Spinal cord (tissue), 10 donors: Measurements from ENCODE around the gene ICE2. TPM values are rescaled to one million over a fixed set of nuclear protein-coding genes. Genes with fewer than 3 reads are reported as not detected.
A peak's percentile ranks its signal among the peaks of the same experiment; 100 is the strongest.

Source experiments
- DNase-seq, 6 donors: peaks; one replicate each; pipeline versions ENCODE4 v3.0.0 to v3.0.0-alpha.2; 2013 to 2015; ENCODE audit warnings: low spot score in 6 of 6, low read depth in 4 of 6
- H3K27ac ChIP-seq: one replicate; pipeline ENCODE4 v1.5.1; 2013; ENCODE audit warnings: low read depth, low read length, control low read depth
- H3K27me3 ChIP-seq: one replicate; pipeline ENCODE4 v1.6.1; 2013; ENCODE audit warnings: low read length; ENCODE audit not compliant: control insufficient read depth, insufficient read depth
- H3K36me3 ChIP-seq: one replicate; pipeline ENCODE4 v1.6.1; 2013; ENCODE audit warnings: low read length; ENCODE audit not compliant: control insufficient read depth, insufficient read depth
- H3K4me1 ChIP-seq: one replicate; pipeline ENCODE4 v1.6.1; 2013; ENCODE audit warnings: low read length; ENCODE audit not compliant: control insufficient read depth, insufficient read depth
- H3K4me3 ChIP-seq: one replicate; pipeline ENCODE4 v1.5.1; 2013; ENCODE audit warnings: low read depth, low read length, control low read depth
- H3K9me3 ChIP-seq: one replicate; pipeline ENCODE4 v1.6.1; 2013; ENCODE audit warnings: low read length; ENCODE audit not compliant: control insufficient read depth, insufficient read depth
- WGBS: methylation state at CpG from one replicate; pipeline ENCODE4 v1.1.5; 2013; ENCODE audit warnings: missing lambda C conversion rate; ENCODE audit not compliant: insufficient coverage; 5-methylcytosine and 5-hydroxymethylcytosine counted together
- polyA plus RNA-seq, 2 donors: library from polyadenylated mRNA; unstranded; fragments of 120-200 nt; gene quantifications; one replicate each; pipeline ENCODE4 v1.2.1, GENCODE V29; 2013; ENCODE audit not compliant: insufficient read length in 2 of 2
- total RNA-seq, 2 donors: library from RNA; depleted of rRNA in 1 of 2; stranded (reverse); fragments of 120-200 nt in 1 of 2; fragments of >200 nt in 1 of 2; gene quantifications; one replicate each; pipeline versions ENCODE4 v1.2.3 to v1.2.4, GENCODE V29; 2013 to 2014
- donor health status: healthy.

ICE2 gene
- total and polyA plus RNA-seq, 4 donors = 38.7 to 63.8 (median 44.1) TPM

DNA sequence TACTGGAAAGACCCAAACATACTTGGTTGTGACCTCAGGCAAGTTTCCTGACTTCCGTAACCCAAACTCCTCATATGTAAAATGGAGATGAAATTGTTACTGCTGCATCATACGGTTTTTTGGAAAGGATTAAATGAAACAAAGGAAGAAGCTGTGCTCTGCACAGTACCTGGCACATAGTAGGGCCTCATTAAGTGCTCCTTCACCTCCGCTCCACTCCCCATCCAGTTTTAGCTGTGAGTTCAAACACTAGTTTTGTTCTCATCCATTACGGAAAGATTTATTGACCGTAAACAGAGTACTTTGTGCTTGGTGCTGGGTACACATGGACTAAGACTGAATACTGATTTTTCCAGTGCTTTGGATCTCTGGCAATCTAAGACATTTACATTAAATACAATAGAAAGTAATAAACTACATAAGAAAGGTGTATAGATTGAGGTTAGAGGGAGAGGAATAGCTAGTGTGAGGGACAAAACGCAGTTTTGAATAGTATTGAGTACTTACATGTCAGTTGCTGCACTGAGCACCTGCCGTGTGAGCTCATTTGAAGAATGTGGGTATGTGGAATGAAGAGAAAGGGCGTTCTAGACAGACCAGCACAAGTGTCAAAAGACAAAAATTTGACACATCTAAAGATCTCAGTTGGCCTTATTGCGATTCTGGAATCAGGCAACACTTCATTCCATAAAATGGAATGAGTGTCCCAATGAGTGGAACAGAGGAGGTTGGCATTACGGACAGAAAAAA lies 594 bp upstream of the ICE2 start:
- no peaks in the 10 kb centered on the region for H3K9me3 ChIP-seq
- peak overlapping the region; percentile 84 for H3K4me3 ChIP-seq
- peaks cover 4% of the 10 kb centered on the region for H3K4me1 ChIP-seq
- H3K36me3 ChIP-seq = peaks cover 3% of the 10 kb centered on the region
- H3K27me3 ChIP-seq = no peaks in the 10 kb centered on the region
- peak overlapping the region; percentile 94 for H3K27ac ChIP-seq
- DNase-seq = peak in 1 of 6 donors; percentile 9
- WGBS = 32% methylated on average over 5 of the region's 10 CpGs

DNA sequence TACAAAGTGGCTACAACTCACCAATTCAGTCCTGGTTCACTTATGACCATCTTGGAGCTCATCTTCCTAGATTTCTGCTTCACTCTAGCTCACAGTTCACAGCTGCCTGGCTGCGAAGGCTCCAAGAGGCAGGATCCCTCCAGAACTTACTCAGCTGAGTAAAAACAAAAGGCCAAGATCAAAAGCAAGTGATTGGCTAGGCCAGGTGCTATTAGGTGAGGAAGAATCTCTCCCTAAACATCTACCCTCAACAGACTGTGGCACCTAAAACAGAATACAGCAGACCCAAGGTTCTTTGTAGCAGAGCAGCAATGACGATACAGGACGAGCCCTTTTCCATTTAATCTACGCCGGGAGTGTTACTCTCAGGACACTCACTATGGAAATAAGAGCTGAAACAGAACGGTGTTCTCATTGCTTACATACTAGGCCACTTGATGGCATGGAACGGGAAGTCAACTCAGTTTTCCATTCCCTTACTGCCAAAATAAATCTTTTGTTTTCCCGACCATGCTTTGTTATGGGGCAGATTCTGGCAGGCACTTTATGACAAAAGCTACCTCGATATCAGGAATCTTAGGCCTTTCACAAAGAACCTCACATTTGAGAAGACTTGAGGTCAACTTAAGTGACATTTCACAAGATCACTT lies 901 bp downstream of the ICE2 start:
- DNase-seq = peak; percentile 7 to 65 (median 26)
- Histone ChIP-seq H3K27me3 (no peaks in the 10 kb centered on the region), H3K4me1 (peaks cover 4% of the 10 kb centered on the region), H3K27ac (peak overlapping the region; percentile 94), H3K9me3 (no peaks in the 10 kb centered on the region), H3K4me3 (peak overlapping the region; percentile 84), H3K36me3 (peaks cover 7% of the 10 kb centered on the region)
- WGBS = 1% methylated on average over 7 of the region's 9 CpGs

DNA sequence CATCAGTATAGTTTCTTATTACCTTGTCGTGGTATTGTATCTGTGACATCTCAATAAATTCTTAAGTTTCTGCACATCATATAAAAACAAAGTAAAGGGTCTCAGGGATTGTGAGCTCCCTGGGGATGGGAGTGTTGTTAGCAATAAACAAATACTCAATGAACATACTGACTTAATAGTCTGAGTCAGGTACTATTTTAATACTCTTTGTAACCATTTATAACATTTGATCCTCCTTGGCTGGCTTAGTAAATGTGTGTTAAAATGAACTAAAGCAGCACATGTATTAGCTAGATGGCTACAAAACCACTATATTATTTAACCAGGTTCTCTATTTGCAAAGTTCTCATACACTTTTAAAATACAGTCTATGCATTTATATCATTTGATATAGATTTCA lies 1.8 kb downstream of the ICE2 start:
- Histone ChIP-seq H3K4me3 (no peak overlapping the region), H3K27me3 (no peaks in the 10 kb centered on the region), H3K27ac (no peak overlapping the region), H3K4me1 (peaks cover 4% of the 10 kb centered on the region), H3K36me3 (peaks cover 13% of the 10 kb centered on the region), H3K9me3 (no peaks in the 10 kb centered on the region)
- no CpG with 5 or more reads among the region's 1 CpG for WGBS
- no peak for DNase-seq

DNA sequence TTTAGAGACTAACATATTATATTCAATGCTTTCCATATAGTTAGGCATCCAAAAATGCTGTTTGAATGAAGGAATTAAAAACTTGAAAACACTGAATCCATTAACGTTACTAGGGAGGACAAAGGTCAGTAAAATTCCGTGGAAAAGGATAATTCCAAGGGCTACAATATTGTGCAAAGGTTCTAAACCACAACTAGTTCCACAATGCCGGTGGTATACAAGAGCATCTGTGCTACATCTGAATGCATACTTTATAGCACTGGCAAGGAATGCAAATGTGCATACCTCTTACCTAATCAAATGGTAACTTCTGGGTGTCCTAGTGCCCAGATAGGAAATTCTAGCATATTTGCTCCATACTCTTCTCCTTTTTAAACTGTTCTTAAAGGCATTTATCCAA lies 2.2 kb downstream of the ICE2 start:
- no peak overlapping the region for H3K27ac ChIP-seq
- H3K4me1 ChIP-seq = peaks cover 4% of the 10 kb centered on the region
- peaks cover 13% of the 10 kb centered on the region for H3K36me3 ChIP-seq
- no peaks in the 10 kb centered on the region for H3K27me3 ChIP-seq
- H3K9me3 ChIP-seq = no peaks in the 10 kb centered on the region
- WGBS = no CpG with 5 or more reads among the region's 3 CpGs
- DNase-seq = no peak
- H3K4me3 ChIP-seq = no peak overlapping the region

DNA sequence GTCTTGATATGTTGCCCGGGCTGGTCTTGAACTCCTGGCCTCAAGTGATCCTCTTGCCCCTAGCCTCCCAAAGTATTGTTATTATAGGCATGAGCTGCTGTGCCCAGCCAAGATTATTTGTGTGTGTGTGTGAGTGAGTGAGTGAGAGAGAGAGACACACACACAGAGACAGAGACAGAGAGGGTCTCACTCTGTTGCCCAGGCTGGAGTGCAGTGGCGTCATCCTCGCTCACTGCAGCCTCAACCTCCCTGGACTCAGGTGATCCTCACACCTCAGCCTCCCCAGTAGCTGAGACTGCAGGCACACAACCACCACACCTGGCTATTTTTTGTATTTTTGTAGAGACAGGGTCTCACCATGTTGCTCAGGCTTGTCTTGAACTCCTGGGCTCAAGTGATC lies 5.8 kb downstream of the ICE2 start:
- H3K27ac ChIP-seq = no peak overlapping the region
- WGBS = no CpG with 5 or more reads among the region's 3 CpGs

DNA sequence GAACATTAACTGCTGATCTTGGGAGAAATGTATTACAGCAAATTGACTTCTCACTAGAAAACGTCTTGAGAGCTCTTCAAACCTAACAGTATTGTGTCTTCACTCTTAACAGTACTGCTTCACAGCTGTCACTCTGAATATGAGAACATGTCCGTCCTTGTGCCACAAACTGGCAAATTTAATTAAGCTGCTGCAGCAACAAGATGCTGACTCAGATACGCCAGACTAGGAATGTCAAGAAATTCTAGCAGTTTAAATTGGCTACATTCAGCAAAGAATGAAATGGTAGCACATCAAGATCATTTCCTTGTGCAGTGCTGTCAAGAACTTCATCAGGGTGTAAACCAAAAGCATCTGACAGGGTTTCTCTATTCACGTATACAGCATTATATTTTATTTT lies 7.6 kb downstream of the ICE2 start:
- Histone ChIP-seq H3K27ac (no peak overlapping the region), H3K4me3 (no peak overlapping the region), H3K36me3 (peaks cover 15% of the 10 kb centered on the region), H3K4me1 (no peaks in the 10 kb centered on the region), H3K9me3 (no peaks in the 10 kb centered on the region), H3K27me3 (no peaks in the 10 kb centered on the region)
- DNase-seq = peak in 1 of 6 donors; percentile 9
- 90% methylated on average over 1 of the region's 4 CpGs for WGBS

More for the DNA sequence above, 5.8 kb downstream of the ICE2 start:
- H3K27me3 ChIP-seq = no peaks in the 10 kb centered on the region
- H3K36me3 ChIP-seq = peaks cover 13% of the 10 kb centered on the region
- DNase-seq = no peak
- H3K4me3 ChIP-seq = no peak overlapping the region
- H3K4me1 ChIP-seq = peaks cover 4% of the 10 kb centered on the region
- no peaks in the 10 kb centered on the region for H3K9me3 ChIP-seq

DNA sequence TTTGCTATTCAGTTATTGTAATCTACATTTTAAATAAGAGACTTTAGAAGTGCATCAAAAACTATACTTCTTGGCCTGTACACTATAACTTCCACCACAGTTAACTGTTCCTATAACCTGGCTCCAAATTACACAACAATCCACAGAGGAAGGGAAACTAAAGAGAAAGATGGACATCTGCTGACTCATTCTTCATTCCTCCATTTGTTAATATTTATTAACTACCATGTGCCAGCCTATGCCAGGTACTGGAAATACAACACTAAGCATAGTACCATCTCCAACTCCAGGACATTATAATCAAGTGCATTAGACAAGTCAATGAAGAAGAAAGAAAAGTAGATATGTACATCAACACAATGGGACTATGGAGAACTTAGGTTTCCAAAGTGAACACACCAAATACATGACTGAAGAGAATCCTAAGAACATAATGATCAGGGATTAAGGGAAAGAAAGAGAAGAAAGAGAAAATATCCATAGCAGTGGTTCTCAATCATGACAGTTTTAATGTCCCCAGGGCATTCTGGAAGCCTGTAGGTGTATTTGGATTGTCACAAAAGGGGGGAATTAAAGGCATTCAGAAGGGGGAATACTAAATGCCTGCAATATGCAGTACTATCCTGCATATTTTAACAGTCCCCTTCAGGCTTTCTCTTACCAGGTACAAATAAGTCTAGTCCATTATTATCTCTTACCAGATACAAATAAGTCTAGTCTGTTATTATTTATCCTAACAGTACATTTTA lies 8.9 kb downstream of the ICE2 start:
- Histone ChIP-seq H3K4me1 (no peaks in the 10 kb centered on the region), H3K27me3 (no peaks in the 10 kb centered on the region), H3K9me3 (no peaks in the 10 kb centered on the region), H3K27ac (no peak overlapping the region), H3K36me3 (peaks cover 20% of the 10 kb centered on the region), H3K4me3 (no peak overlapping the region)
- no peak for DNase-seq

DNA sequence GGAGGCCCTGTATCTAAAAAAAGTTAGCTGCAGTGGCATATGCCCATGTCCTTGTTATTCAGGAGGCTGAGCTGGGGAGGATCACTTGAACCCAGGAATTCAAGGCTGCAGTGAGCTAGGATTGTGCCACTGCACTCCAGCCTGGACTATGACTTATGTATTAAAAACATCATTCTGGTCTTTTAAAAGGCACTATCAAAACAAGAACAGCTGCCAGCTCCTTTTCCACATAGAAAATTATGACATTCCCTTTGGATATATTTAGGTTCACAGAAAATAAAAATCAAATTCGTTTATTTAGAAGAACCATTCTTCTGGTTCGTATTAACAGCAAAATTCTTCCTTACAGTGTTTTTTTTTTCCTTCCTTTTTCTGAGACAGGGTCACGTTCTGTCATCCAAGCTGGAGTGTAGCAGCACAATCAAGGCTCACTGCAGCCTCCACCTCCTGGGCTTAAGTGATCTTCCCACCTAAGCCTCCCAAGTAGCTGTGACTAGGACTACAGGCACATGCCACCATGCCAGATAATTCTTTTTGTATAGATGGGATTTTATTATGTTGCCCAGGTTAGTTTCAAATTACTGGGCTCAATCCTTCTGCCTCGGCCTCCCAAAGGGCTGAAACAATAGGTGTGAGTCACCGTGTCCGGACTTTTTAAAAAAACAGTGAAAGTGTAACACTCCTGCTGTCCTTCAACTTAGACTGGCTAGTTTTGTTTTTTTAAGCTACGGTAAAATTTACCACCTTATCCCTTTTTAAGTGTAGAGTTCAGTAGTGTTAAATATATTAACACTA lies 13.9 kb downstream of the ICE2 start:
- no peaks in the 10 kb centered on the region for H3K4me1 ChIP-seq
- 83% methylated on average over 5 of the region's 7 CpGs for WGBS
- DNase-seq = no peak
- no peak overlapping the region for H3K27ac ChIP-seq
- no peaks in the 10 kb centered on the region for H3K9me3 ChIP-seq
- no peaks in the 10 kb centered on the region for H3K27me3 ChIP-seq
- H3K36me3 ChIP-seq = peaks cover 16% of the 10 kb centered on the region
- H3K4me3 ChIP-seq = no peak overlapping the region

DNA sequence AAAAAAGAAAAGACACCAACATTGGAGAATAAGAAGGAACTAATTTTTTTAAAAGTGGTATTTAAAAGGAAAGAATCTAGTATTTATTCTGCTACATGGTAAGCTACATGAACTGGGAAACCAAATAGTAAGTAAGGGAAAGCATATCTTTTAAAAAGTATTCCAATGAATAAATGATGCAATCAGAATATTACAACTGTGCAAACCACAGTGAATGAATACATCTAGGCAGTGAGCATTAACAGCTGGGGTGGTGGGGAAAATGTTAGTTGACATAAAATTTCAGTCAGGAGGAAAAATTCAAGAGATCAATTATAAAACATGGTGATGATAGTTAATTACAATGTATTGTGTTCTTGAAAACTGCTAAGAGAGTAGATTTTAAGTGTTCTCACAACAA lies 16.9 kb downstream of the ICE2 start:
- H3K36me3 ChIP-seq = peaks cover 16% of the 10 kb centered on the region
- H3K27ac ChIP-seq = no peak overlapping the region
- H3K4me1 ChIP-seq = no peaks in the 10 kb centered on the region
- no peak overlapping the region for H3K4me3 ChIP-seq
- H3K9me3 ChIP-seq = no peaks in the 10 kb centered on the region
- DNase-seq = no peak
- H3K27me3 ChIP-seq = no peaks in the 10 kb centered on the region
